ENCODE measurements around the gene GHRL. TPM values are rescaled to one million over a fixed set of nuclear protein-coding genes. Genes with fewer than 3 reads are reported as not detected.

The GHRL gene
- total and polyA plus RNA-seq, 2 donors (not counting 3 experiments of a cell fraction or from before 2014, with no cell fraction given) = not detected

GRCh38 chr3:10284496-10284895 is 8.3 kb downstream of the GHRL start:
- no peak overlapping the region for H3K9ac ChIP-seq (replicated peaks; ENCODE audit: extremely low read depth, insufficient read depth, low read length)
- FAIRE-seq (no peak), DNase-seq (ENCODE audit: low read depth, low spot score) (no peak)
- H3K79me2 ChIP-seq (ENCODE audit: control insufficient read depth, insufficient read depth, low read length) = no peaks in the 10 kb centered on the region
- H3K9me3 ChIP-seq (replicated peaks; ENCODE audit: control insufficient read depth, insufficient read depth, low read length) = no peaks in the 10 kb centered on the region
- H3K27me3 ChIP-seq (ENCODE audit: control insufficient read depth in 2 of 2, insufficient read depth in 2 of 2, low read length in 2 of 2) = no peaks in the 10 kb centered on the region
- ChIA-PET CTCF (no interaction called here), POLR2A (no interaction called here)
- H4K20me1 ChIP-seq (replicated peaks; ENCODE audit: control insufficient read depth, extremely low read depth, insufficient read depth, low read length) = no peaks in the 10 kb centered on the region
- no TSS peak for BruUV-seq (replicated peaks)
- dilution Hi-C loops (cut with MboI; ENCODE audit: extremely low pct_ligation_motif_present, low sequenced_read_pairs) (no loop called here), intact Hi-C loops (cut with micrococcal nuclease) (no loop called here)
- H3K4me3 ChIP-seq (replicated peaks in 1 of 3; ENCODE audit: insufficient read depth in 1 of 3, low read depth in 1 of 3, low read length in 3 of 3) = no peak overlapping the region
- no peak overlapping the region for H2AFZ ChIP-seq (ENCODE audit: low read depth, low read length)
- no peaks in the 10 kb centered on the region for H3K9me1 ChIP-seq (replicated peaks; ENCODE audit: control insufficient read depth, extremely low read depth, insufficient read depth, low read length)
- H3K36me3 ChIP-seq (ENCODE audit: control insufficient read depth in 2 of 2, extremely low read depth in 1 of 2, insufficient read depth in 2 of 2, low read length in 2 of 2) = peaks cover 0 to 8% of the 10 kb centered on the region in 2 experiments
- H3K4me2 ChIP-seq (ENCODE audit: insufficient read depth, low read length) = no peak overlapping the region
- H3K4me1 ChIP-seq (ENCODE audit: control insufficient read depth, extremely low read depth, insufficient read depth, low read length) = no peaks in the 10 kb centered on the region
- no peak overlapping the region for H3K27ac ChIP-seq (ENCODE audit: insufficient read depth, low read depth, low read length)
- TF ChIP-seq FOS (IDR thresholded peaks at IDR 0.05; ENCODE audit: borderline replicate concordance, insufficient read depth, low read length) (no peak), MYC (IDR thresholded peaks at IDR 0.05; ENCODE audit: low read depth, low read length) (no peak), EZH2 (IDR thresholded peaks at IDR 0.05; ENCODE audit: borderline replicate concordance, low read depth, low read length, severe bottlenecking) (no peak), MAX (IDR thresholded peaks at IDR 0.05; ENCODE audit: insufficient read depth, insufficient read length) (no peak), CTCF (IDR thresholded peaks at IDR 0.05; ENCODE audit: extremely low read depth in 1 of 2, insufficient read depth in 1 of 2, low read depth in 1 of 2, low read length in 2 of 2) (no peak), JUN (IDR thresholded peaks at IDR 0.05; ENCODE audit: borderline replicate concordance, insufficient read depth, insufficient read length, low read depth) (no peak), POLR2A (IDR thresholded peaks at IDR 0.05; ENCODE audit: low read depth, low read length) (no peak), POLR2AphosphoS5 (IDR thresholded peaks at IDR 0.05; ENCODE audit: insufficient read depth, low read depth, low read length) (no peak), GATA2 (IDR thresholded peaks at IDR 0.05; ENCODE audit: insufficient read depth, insufficient read length, low read depth, low read length) (no peak)

Data from endothelial cell of umbilical vein (primary cell).